Heart right ventricle (tissue), 16 donors: Measurements from ENCODE around the gene ATG2B. TPM values are rescaled to one million over a fixed set of nuclear protein-coding genes. Genes with fewer than 3 reads are reported as not detected.

Experiments
- ATAC-seq, 8 donors: fragments of 200-7000 bp; cut with Tn5 transposase; one replicate each; pipeline ENCODE4 v1.9.1; 2020; ENCODE audit warnings: mild to moderate bottlenecking in 8 of 8, moderate library complexity in 8 of 8, moderate number of reproducible peaks in 1 of 8
- DNase-seq, 2 donors: peaks; one replicate each; pipeline ENCODE4 v3.0.0-alpha.2; 2020
- H3K27ac ChIP-seq, 10 donors: fragments of 200-600 bp; sonication (generic) in 2 of 10; one replicate each; pipeline versions ENCODE4 v1.5.0 to v1.8.0; 2020 to 2022; ENCODE audit warnings: mild to moderate bottlenecking in 3 of 10
- H3K27me3 ChIP-seq, 7 donors: fragments of 200-600 bp; one replicate each; pipeline ENCODE4 v1.8.0; 2021 to 2022; ENCODE audit warnings: mild to moderate bottlenecking in 2 of 7
- H3K36me3 ChIP-seq, 9 donors: fragments of 200-600 bp; sonication (generic) in 1 of 9; one replicate each; pipeline versions ENCODE4 v1.5.0 to v1.8.0; 2020 to 2022; ENCODE audit warnings: mild to moderate bottlenecking in 2 of 9
- H3K4me1 ChIP-seq, 9 donors: fragments of 200-600 bp; sonication (generic) in 1 of 9; one replicate each; pipeline versions ENCODE4 v1.5.0 to v1.8.0; 2020 to 2022; ENCODE audit warnings: mild to moderate bottlenecking in 4 of 9
- H3K4me3 ChIP-seq, 10 donors: fragments of 200-600 bp; sonication (generic) in 2 of 10; one replicate each; pipeline versions ENCODE4 v1.5.0 to v1.8.0; 2020 to 2022; ENCODE audit warnings: mild to moderate bottlenecking in 7 of 10, moderate library complexity in 2 of 10
- H3K9me3 ChIP-seq, 11 donors: fragments of 200-600 bp in 10 of 11; sonication (generic) in 2 of 11; one replicate each; pipeline versions ENCODE4 v1.5.0 to v1.8.0; 2013 to 2022; ENCODE audit warnings: mild to moderate bottlenecking in 2 of 11, control low read depth in 1 of 11, moderate library complexity in 1 of 11
- WGBS, 2 donors: extraction: QIAGEN DNeasy Blood & Tissue Kit; methylation state at CpG; one replicate each; pipeline ENCODE4 v1.1.7; 2013; ENCODE audit warnings: inconsistent platforms in 1 of 2; 5-methylcytosine and 5-hydroxymethylcytosine counted together
- intact Hi-C, 10 donors: fragments of 100-400 bp; cut with DNase I; formaldehyde crosslinking; loops; one replicate each; pipeline versions ENCODE4 v1.11.1 to v1.14.2; 2022
- polyA plus RNA-seq, 2 donors: library from polyadenylated mRNA; stranded (reverse); fragments of 200-250 nt; gene quantifications; one replicate each; pipeline ENCODE4 v1.2.3, GENCODE V29; 2013
- total RNA-seq, 10 donors: library from RNA; stranded (reverse); fragmentation: NEBNext Ultra II Directional in 3 of 10; extraction: Animal tissue kit (Norgen Biotek cat#: 25700) in 3 of 10; gene quantifications; one replicate each; pipeline versions ENCODE4 v1.2.1 to v1.2.4, GENCODE V29; 2021 to 2023
- TF ChIP-seq, protein P1 (sequence below), 9 donors: fragments of 200-600 bp; sonication (generic) in 2 of 9; IDR thresholded peaks; one replicate each; pipeline versions ENCODE4 v1.5.0 to v1.8.0; 2021 to 2022; ENCODE audit warnings: antibody characterized with exemption in 9 of 9, mild to moderate bottlenecking in 5 of 9, moderate library complexity in 1 of 9
- donor health status: Arrhythmogenic right ventricular cardiomyopathy.
- donor health status: ischemic (EF 13 %, LVEDD 7.1; RV severe dilation, severe dysfunction).
- donor health status: healthy with polysubstance abuse.
- donor health status: DM: no; HTN: yes; CAD: no.
- donor health status: DM: no; HTN: no; CAD: no.
- donor health status: ischemic (EF 25% LVEDD 6.9; RV normal size, moderate dysfunction).
- donor health status: ischemic (EF 25% LVEDD 5.7; RV mildly dilated, moderate dysfunction).
- donor health status: healthy.
- donor health status: DM: yes; HTN: yes; CAD: no.
- donor health status: Ischemic cardiomyopathy.
- donor health status: ischemic (EF 35%, LVEDD 5.7; RV mildly dilated, moderate dysfunction).
- donor health status: nonischemic (EF 11% LVEDD 7.7; RV severe dilation, severe dysfunction).
- donor health status: DM: yes; HTN: yes; CAD: no.
- donor health status: PGD.
- donor health status: ischemic (EF 29% LVEDD 5.4; RV normal size, mild dysfunction).
- donor health status: nonischemic (EF 23%, LVEDD 6.1; RV moderate dilation, normal function).

The ATG2B gene
- total and polyA plus RNA-seq, 12 donors, result 2.4 to 20.2 (median 14.0) TPM

DNA sequence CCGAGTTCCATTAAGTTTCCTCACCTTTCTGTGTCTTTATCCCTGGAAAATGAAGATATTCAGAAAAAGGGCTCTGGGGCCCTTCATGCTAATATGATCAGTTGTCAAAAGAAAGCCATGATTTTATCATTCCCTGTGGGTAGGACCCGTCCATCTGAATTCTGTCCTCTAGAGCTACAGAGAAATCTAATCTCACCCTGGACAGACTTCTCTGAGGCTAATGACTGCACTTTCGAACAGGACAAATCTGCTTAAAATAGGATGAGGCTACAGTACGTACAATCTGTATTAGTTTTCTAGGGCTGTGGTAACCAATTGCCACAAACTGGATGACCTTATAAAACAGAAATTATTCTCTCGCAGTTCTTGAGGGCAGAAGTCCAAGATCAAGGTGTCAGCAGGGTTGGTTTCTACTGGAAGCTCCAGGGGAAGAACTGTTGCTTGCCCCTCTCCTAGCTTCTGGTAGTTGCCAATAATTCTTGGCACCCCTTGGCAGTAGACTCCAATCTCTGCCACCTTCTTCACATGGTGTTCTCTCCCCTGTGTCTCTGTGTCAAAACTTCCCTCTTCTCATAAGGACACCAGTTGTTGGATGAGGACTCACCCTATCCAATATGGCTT is 30.0 kb upstream of the ATG2B start:
- peaks cover 0 to 20% (median 0%) of the 10 kb centered on the region in 7 donors for H3K27me3 ChIP-seq
- H3K4me1 ChIP-seq, result peaks cover 0 to 20% (median 13%) of the 10 kb centered on the region in 9 donors
- H3K9me3 ChIP-seq, result no peaks in the 10 kb centered on the region
- intact Hi-C loops, result no loop called here
- 76 to 81% methylated on average over 5 of the region's 5 CpGs for WGBS, 2 donors
- ATAC-seq, result no peak
- TF ChIP-seq, protein P1, sequence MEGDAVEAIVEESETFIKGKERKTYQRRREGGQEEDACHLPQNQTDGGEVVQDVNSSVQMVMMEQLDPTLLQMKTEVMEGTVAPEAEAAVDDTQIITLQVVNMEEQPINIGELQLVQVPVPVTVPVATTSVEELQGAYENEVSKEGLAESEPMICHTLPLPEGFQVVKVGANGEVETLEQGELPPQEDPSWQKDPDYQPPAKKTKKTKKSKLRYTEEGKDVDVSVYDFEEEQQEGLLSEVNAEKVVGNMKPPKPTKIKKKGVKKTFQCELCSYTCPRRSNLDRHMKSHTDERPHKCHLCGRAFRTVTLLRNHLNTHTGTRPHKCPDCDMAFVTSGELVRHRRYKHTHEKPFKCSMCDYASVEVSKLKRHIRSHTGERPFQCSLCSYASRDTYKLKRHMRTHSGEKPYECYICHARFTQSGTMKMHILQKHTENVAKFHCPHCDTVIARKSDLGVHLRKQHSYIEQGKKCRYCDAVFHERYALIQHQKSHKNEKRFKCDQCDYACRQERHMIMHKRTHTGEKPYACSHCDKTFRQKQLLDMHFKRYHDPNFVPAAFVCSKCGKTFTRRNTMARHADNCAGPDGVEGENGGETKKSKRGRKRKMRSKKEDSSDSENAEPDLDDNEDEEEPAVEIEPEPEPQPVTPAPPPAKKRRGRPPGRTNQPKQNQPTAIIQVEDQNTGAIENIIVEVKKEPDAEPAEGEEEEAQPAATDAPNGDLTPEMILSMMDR (IDR thresholded peaks at IDR 0.05), result no peak
- no peak for DNase-seq
- no peaks in the 10 kb centered on the region for H3K36me3 ChIP-seq
- peak overlapping the region in 1 of 10 donors; percentile 77 for H3K4me3 ChIP-seq
- no peak overlapping the region for H3K27ac ChIP-seq

DNA sequence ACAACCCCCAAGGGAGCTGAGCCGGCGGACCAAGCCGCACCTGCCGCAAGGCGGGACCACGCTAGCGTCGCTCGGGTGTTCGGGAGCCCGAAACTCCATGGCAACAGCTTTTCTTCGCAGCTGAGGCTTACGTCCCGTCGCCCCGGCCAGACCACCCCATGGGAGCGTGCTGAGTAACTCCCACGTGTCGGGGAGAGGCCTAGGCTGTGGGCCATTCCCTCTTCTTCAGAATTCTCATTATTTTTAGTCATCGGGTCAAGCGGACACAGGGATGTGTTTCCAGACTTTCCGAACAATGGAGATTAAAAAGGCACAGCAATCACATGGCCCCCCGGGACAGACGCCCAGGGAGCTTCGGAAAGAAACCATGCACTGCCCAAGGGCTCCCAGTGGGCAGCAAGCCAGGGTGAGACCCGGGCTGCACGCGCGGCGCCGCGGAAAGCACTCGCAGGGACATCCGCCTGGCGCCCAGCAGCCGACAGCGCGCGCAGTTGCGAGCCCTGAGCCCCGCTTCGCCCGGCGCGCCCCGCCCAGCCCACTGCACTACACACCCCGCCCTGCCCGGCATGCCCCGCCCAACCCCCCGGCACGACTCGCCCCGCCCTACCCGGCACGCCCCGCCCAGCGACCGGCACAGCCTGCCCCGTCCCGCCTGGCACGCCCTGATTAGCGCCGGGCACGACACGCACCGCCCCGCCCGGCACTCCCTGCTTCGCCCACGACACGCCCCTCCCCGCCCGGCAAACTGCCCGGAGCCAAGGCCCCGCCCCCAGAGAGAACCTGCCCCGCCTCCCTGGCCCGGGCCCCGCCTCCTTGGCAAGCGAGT is 28.4 kb upstream of the ATG2B start:
- intact Hi-C loops, result loop anchor here in 3 of 10 donors (1.0 to 2.0 kb wide), 2 partner anchors 28 to 29 kb away; partner anchors contain the start of genes ATG2B (in 3 of the 3) and GSKIP (in 3 of the 3)
- peak overlapping the region in 9 of 10 donors; percentile 36 to 75 (median 61) for H3K27ac ChIP-seq
- WGBS, 2 donors, result 0 to 1% methylated on average over 70 to 79 of the region's 79 CpGs

DNA sequence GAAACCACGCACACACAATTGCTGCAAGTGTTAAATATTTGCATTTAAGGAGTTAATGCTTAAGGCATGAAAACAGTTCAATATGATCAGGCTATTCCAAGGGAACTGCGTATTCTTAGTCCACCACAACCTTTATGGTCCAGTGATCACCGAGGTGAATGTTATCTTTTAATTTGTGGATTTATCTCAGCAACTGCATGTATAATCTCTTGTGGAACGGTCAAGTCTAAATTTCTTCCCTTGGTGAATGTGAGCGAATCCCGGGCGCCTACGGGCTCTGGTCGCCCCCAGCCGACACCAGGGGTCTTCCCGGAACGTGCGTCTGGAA is 27.8 kb upstream of the ATG2B start:
- ATAC-seq, result no peak
- no peaks in the 10 kb centered on the region for H3K9me3 ChIP-seq
- H3K36me3 ChIP-seq, result peaks cover 0 to 17% (median 0%) of the 10 kb centered on the region in 9 donors
- intact Hi-C loops, result loop anchor here in 3 of 10 donors (1.0 to 2.0 kb wide), 2 partner anchors 28 kb away; partner anchors contain the start of genes ATG2B (in 3 of the 3) and GSKIP (in 3 of the 3)
- H3K4me3 ChIP-seq, result peak overlapping the region; percentile 26 to 87 (median 74)
- H3K27me3 ChIP-seq, result peaks cover 0 to 20% (median 0%) of the 10 kb centered on the region in 7 donors
- H3K4me1 ChIP-seq, result peaks cover 0 to 20% (median 13%) of the 10 kb centered on the region in 9 donors
- 4 to 6% methylated on average over 13 of the region's 13 CpGs for WGBS, 2 donors
- TF ChIP-seq, protein P1 (IDR thresholded peaks at IDR 0.05), result no peak
- no peak for DNase-seq
- peak overlapping the region in 9 of 10 donors; percentile 36 to 75 (median 61) for H3K27ac ChIP-seq

More for the DNA sequence above, 28.4 kb upstream of the ATG2B start:
- H3K9me3 ChIP-seq, result no peaks in the 10 kb centered on the region
- ATAC-seq (peak; percentile 96 to 100 (median 98)), DNase-seq (peak; percentile 94 to 98)
- H3K36me3 ChIP-seq, result peaks cover 0 to 11% (median 0%) of the 10 kb centered on the region in 9 donors
- peaks cover 0 to 20% (median 13%) of the 10 kb centered on the region in 9 donors for H3K4me1 ChIP-seq
- peak overlapping the region; percentile 48 to 87 (median 76) for H3K4me3 ChIP-seq
- TF ChIP-seq, protein P1 (IDR thresholded peaks at IDR 0.05), result no peak
- peaks cover 0 to 20% (median 0%) of the 10 kb centered on the region in 7 donors for H3K27me3 ChIP-seq

DNA sequence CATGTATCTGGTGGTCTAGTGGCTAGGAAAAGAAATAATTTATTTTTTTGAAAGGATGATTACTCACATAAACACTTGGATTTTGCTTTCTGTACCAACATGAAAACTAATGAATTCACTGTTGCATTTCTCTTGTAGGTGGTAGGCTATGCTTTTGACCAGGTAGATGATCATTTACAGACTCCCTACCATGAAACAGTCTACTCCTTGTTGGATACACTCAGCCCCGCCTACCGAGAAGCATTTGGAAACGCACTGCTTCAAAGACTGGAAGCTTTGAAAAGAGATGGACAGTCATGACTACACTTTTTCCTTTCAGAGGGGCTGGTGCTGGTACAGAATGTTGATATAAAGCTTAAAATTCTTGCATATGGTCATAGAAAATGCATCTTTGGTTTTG is 22.2 kb upstream of the ATG2B start:
- no peaks in the 10 kb centered on the region for H3K9me3 ChIP-seq
- ATAC-seq (no peak), DNase-seq (no peak)
- H3K36me3 ChIP-seq, result peaks cover 0 to 55% (median 7%) of the 10 kb centered on the region in 9 donors
- H3K4me1 ChIP-seq, result peaks cover 0 to under 1% (median 0%) of the 10 kb centered on the region in 9 donors
- no peak overlapping the region for H3K27ac ChIP-seq
- no peak overlapping the region for H3K4me3 ChIP-seq
- TF ChIP-seq, protein P1 (IDR thresholded peaks at IDR 0.05), result no peak
- WGBS, 2 donors, result 94 to 95% methylated on average over 3 of the region's 3 CpGs
- intact Hi-C loops, result no loop called here
- peaks cover 0 to 3% (median 0%) of the 10 kb centered on the region in 7 donors for H3K27me3 ChIP-seq
